GM18517 (cell line): ENCODE results near the gene PPP1R12B.
"Not testable (repeated sequence)": the region's sequence is repeated elsewhere in the genome, so short reads cannot be mapped to it uniquely, and the experiment has no call there.

Experiments
- ATAC-seq: cut with Tn5 transposase; IDR thresholded peaks from one replicate; pipeline ENCODE4 v1.9.1; 2021; ENCODE audit warnings: mild to moderate bottlenecking, moderate library complexity; ENCODE audit not compliant: unreplicated experiment

Gene PPP1R12B

GRCh38 chr1:202439308-202439707 is 90.8 kb downstream of the PPP1R12B start:
- no peak for ATAC-seq

GRCh38 chr1:202448140-202448539 is 99.6 kb downstream of the PPP1R12B start:
- not testable (repeated sequence) for ATAC-seq

- ATAC-seq, result not testable (repeated sequence)
Measured at GRCh38 chr1:202451641-202452040, 103.1 kb downstream of the PPP1R12B start.

GRCh38 chr1:202452508-202452907 is 104.0 kb downstream of the PPP1R12B start:
- ATAC-seq, result no peak

- not testable (repeated sequence) for ATAC-seq
Measured at GRCh38 chr1:202456372-202457169, 108.1 kb downstream of the PPP1R12B start.

GRCh38 chr1:202458651-202459050 is 110.2 kb downstream of the PPP1R12B start:
- ATAC-seq, result not testable (repeated sequence)

GRCh38 chr1:202459470-202460142 is 111.1 kb downstream of the PPP1R12B start:
- ATAC-seq, result not testable (repeated sequence)

- ATAC-seq, result not testable (repeated sequence)
Measured at GRCh38 chr1:202460143-202460495, 111.6 kb downstream of the PPP1R12B start.

GRCh38 chr1:202462342-202463076 is 114.0 kb downstream of the PPP1R12B start:
- ATAC-seq, result no peak

- not testable (repeated sequence) for ATAC-seq
Measured at GRCh38 chr1:202464153-202464742, 115.7 kb downstream of the PPP1R12B start.

- not testable (repeated sequence) for ATAC-seq
Measured at GRCh38 chr1:202465644-202466270, 117.3 kb downstream of the PPP1R12B start.

GRCh38 chr1:202466339-202466738 is 117.8 kb downstream of the PPP1R12B start:
- not testable (repeated sequence) for ATAC-seq

- ATAC-seq, result not testable (repeated sequence)
Measured at GRCh38 chr1:202467381-202467780, 118.9 kb downstream of the PPP1R12B start.

- not testable (repeated sequence) for ATAC-seq
Measured at GRCh38 chr1:202468695-202469094, 120.2 kb downstream of the PPP1R12B start.

GRCh38 chr1:202469123-202469522 is 120.6 kb downstream of the PPP1R12B start:
- not testable (repeated sequence) for ATAC-seq

- ATAC-seq, result no peak
Measured at GRCh38 chr1:202471246-202471645, 122.7 kb downstream of the PPP1R12B start.

- not testable (repeated sequence) for ATAC-seq
Measured at GRCh38 chr1:202472347-202473124, 124.0 kb downstream of the PPP1R12B start.

- ATAC-seq, result not testable (repeated sequence)
Measured at GRCh38 chr1:202473266-202474045, 125.0 kb downstream of the PPP1R12B start.

- ATAC-seq, result not testable (repeated sequence)
Measured at GRCh38 chr1:202479661-202480060, 131.2 kb downstream of the PPP1R12B start.
